Measurements from ENCODE around the gene ERC2.

The ERC2 gene

GRCh38 chr3:56192001-56192400 is 276.3 kb downstream of the ERC2 start:
- DNase-seq (ENCODE audit: low read depth) = no peak

GRCh38 chr3:56190771-56191305 is 277.4 kb downstream of the ERC2 start:
- DNase-seq (ENCODE audit: low read depth) = no peak
- H3K4me3 ChIP-seq (ENCODE audit: low read depth, low read length) = no peak overlapping the region
- TF ChIP-seq CTCF (IDR thresholded peaks at IDR 0.05; ENCODE audit: control insufficient read depth, extremely low read depth, insufficient read depth) = no peak

More at GRCh38 chr3:56192001-56192400, 276.3 kb downstream of the ERC2 start:
- TF ChIP-seq CTCF (IDR thresholded peaks at IDR 0.05; ENCODE audit: control insufficient read depth, extremely low read depth, insufficient read depth) = no peak
- H3K4me3 ChIP-seq (ENCODE audit: low read depth, low read length) = no peak overlapping the region

- TF ChIP-seq CTCF (IDR thresholded peaks at IDR 0.05; ENCODE audit: control insufficient read depth, extremely low read depth, insufficient read depth) = no peak
- DNase-seq (ENCODE audit: low read depth) = no peak
Observed at GRCh38 chr3:56190130-56190529, 278.1 kb downstream of the ERC2 start.

GRCh38 chr3:56189536-56189935 is 278.7 kb downstream of the ERC2 start:
- TF ChIP-seq CTCF (IDR thresholded peaks at IDR 0.05; ENCODE audit: control insufficient read depth, extremely low read depth, insufficient read depth) = no peak
- DNase-seq (ENCODE audit: low read depth) = no peak
- no peak overlapping the region for H3K4me3 ChIP-seq (ENCODE audit: low read depth, low read length)

More at GRCh38 chr3:56190130-56190529, 278.1 kb downstream of the ERC2 start:
- H3K4me3 ChIP-seq (ENCODE audit: low read depth, low read length) = no peak overlapping the region

- TF ChIP-seq CTCF (IDR thresholded peaks at IDR 0.05; ENCODE audit: control insufficient read depth, extremely low read depth, insufficient read depth) = no peak
- no peak for DNase-seq (ENCODE audit: low read depth)
- no peak overlapping the region for H3K4me3 ChIP-seq (ENCODE audit: low read depth, low read length)
Observed at GRCh38 chr3:56188201-56188600, 280.1 kb downstream of the ERC2 start.

- DNase-seq (ENCODE audit: low read depth) = no peak
- no peak overlapping the region for H3K4me3 ChIP-seq (ENCODE audit: low read depth, low read length)
- no peak for TF ChIP-seq CTCF (IDR thresholded peaks at IDR 0.05; ENCODE audit: control insufficient read depth, extremely low read depth, insufficient read depth)
Observed at GRCh38 chr3:56187051-56187450, 281.2 kb downstream of the ERC2 start.

GRCh38 chr3:56185827-56186226 is 282.4 kb downstream of the ERC2 start:
- TF ChIP-seq CTCF (IDR thresholded peaks at IDR 0.05; ENCODE audit: control insufficient read depth, extremely low read depth, insufficient read depth) = no peak

More at GRCh38 chr3:56185827-56186226, 282.4 kb downstream of the ERC2 start:
- H3K4me3 ChIP-seq (ENCODE audit: low read depth, low read length) = no peak overlapping the region
- DNase-seq (ENCODE audit: low read depth) = no peak

Data from LNCaP clone FGC (cell line).